SK-N-SH (cell line): Measurements from ENCODE around the gene HDDC2.

Experiments used
- EP300 ChIP-seq, 2 experiments: IDR thresholded peaks; 2 replicates each; pipeline versions ENCODE4 v1.4.0 to v1.6.1; 2012; ENCODE audit warnings: borderline replicate concordance in 1 of 2, low read depth in 1 of 2, low read length in 1 of 2
- GATA2 ChIP-seq: sonication (generic); formaldehyde crosslinking; IDR thresholded peaks from 2 replicates; pipeline ENCODE4 v1.5.0; 2020; ENCODE audit warnings: mild to moderate bottlenecking, missing genetic modification reagents
- RAD21 ChIP-seq: IDR thresholded peaks from 2 replicates; pipeline ENCODE4 v1.6.1; 2012; ENCODE audit warnings: mild to moderate bottlenecking, low read length
- RXRA ChIP-seq: IDR thresholded peaks from 2 replicates; pipeline ENCODE4 v1.4.0; 2012; ENCODE audit warnings: low read depth, mild to moderate bottlenecking, borderline replicate concordance
- TF ChIP-seq, protein P1 (sequence below): IDR thresholded peaks from 2 replicates; pipeline ENCODE4 v1.4.0; 2012; ENCODE audit warnings: low read depth
- TF ChIP-seq, protein P2 (sequence below): IDR thresholded peaks from 2 replicates; pipeline ENCODE4 v1.6.1; 2012; ENCODE audit warnings: mild to moderate bottlenecking, low read depth, low read length, moderate library complexity
- TF ChIP-seq, protein P3 (sequence below): fragments of 200-600 bp; sonication (generic); IDR thresholded peaks from 2 replicates; pipeline ENCODE4 v1.6.1; 2017; ENCODE audit warnings: antibody characterized with exemption, mild to moderate bottlenecking, moderate library complexity

- TF ChIP-seq, protein P1, sequence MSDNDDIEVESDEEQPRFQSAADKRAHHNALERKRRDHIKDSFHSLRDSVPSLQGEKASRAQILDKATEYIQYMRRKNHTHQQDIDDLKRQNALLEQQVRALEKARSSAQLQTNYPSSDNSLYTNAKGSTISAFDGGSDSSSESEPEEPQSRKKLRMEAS = no peak
- TF ChIP-seq, protein P2, sequence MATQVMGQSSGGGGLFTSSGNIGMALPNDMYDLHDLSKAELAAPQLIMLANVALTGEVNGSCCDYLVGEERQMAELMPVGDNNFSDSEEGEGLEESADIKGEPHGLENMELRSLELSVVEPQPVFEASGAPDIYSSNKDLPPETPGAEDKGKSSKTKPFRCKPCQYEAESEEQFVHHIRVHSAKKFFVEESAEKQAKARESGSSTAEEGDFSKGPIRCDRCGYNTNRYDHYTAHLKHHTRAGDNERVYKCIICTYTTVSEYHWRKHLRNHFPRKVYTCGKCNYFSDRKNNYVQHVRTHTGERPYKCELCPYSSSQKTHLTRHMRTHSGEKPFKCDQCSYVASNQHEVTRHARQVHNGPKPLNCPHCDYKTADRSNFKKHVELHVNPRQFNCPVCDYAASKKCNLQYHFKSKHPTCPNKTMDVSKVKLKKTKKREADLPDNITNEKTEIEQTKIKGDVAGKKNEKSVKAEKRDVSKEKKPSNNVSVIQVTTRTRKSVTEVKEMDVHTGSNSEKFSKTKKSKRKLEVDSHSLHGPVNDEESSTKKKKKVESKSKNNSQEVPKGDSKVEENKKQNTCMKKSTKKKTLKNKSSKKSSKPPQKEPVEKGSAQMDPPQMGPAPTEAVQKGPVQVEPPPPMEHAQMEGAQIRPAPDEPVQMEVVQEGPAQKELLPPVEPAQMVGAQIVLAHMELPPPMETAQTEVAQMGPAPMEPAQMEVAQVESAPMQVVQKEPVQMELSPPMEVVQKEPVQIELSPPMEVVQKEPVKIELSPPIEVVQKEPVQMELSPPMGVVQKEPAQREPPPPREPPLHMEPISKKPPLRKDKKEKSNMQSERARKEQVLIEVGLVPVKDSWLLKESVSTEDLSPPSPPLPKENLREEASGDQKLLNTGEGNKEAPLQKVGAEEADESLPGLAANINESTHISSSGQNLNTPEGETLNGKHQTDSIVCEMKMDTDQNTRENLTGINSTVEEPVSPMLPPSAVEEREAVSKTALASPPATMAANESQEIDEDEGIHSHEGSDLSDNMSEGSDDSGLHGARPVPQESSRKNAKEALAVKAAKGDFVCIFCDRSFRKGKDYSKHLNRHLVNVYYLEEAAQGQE = no peak
- no peak for TF ChIP-seq RXRA
- TF ChIP-seq, protein P3, sequence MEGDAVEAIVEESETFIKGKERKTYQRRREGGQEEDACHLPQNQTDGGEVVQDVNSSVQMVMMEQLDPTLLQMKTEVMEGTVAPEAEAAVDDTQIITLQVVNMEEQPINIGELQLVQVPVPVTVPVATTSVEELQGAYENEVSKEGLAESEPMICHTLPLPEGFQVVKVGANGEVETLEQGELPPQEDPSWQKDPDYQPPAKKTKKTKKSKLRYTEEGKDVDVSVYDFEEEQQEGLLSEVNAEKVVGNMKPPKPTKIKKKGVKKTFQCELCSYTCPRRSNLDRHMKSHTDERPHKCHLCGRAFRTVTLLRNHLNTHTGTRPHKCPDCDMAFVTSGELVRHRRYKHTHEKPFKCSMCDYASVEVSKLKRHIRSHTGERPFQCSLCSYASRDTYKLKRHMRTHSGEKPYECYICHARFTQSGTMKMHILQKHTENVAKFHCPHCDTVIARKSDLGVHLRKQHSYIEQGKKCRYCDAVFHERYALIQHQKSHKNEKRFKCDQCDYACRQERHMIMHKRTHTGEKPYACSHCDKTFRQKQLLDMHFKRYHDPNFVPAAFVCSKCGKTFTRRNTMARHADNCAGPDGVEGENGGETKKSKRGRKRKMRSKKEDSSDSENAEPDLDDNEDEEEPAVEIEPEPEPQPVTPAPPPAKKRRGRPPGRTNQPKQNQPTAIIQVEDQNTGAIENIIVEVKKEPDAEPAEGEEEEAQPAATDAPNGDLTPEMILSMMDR = no peak
- no peak for TF ChIP-seq RAD21
- TF ChIP-seq EP300 (IDR thresholded peaks at IDR 0.05; ENCODE audit: borderline replicate concordance in 1 of 2, low read depth in 1 of 2, low read length in 1 of 2) = no peak
- TF ChIP-seq GATA2 (CRISPR knock-in tag) = no peak
Observed at GRCh38 chr6:125312478-125312877, 10.7 kb upstream of the HDDC2 start.
